Stimulated activated CD8-positive, alpha-beta memory T cell treated with anti-CD3 and anti-CD28 coated beads, Interleukin-7, amount 100 ng/mL, for 48 hours (primary cell): ENCODE results near the gene SLC15A1.

Source experiments
- DNase-seq, 2 donors: peaks; one replicate each; pipeline ENCODE4 v3.0.0-alpha.2; 2020; ENCODE audit warnings: low read depth in 1 of 2; ENCODE audit errors: extremely low read depth in 1 of 2

The SLC15A1 gene

DNA sequence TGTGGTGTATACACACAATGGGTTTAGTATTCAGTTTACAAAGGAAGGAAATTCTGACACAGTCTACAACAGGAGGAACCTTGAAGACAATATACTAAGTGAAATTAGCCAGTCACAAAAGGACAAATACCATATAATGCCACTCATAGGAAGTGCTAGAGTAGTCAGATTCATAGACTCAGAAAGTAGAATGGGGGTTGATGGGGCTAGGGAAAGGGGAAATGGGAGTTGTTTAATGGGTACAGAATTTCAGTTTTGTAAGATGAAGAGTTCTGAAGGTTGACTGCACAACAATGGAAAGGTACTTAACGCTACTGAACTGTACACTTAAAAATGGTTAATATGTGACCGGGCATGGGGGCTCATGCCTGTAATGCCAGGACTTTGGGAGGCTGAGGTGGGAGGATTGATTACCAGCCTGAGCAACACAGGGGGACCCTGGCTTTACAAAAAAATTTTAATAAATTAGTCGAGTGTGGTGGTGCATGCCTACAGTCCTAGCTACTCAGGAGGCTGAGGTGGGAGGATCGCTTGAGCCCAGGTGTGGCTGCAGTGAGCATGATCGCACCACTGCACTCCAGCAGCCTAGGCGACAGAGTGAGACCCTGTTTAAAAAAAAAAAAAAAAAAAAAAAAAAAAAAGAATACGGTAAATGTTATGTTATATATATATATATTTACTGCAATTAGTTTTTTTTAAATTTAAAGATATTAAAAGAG lies 45.0 kb downstream of the SLC15A1 start:
- DNase-seq = no peak

- DNase-seq = no peak
Measured at GRCh38 chr13:98706446-98707110, 45.9 kb downstream of the SLC15A1 start.

DNA sequence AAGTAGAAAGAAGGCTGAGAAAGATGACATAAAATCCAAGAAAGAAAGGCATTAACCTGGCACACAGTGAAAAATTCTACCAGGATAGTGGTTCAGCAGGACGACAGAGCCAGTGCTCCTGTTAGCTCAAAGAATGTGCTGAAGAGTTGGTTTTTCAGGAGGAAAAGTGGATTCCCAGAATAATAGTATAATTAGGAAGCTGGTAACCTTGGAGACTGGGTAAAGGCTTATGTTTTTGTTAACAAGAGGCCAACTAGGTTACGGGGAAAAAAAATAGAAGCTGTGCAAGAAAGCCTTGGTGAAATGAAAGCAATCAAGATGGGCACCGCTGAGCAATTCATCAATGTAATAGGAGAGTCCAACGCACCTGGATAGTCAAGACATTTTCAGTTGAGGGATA lies 54.7 kb downstream of the SLC15A1 start:
- DNase-seq = no peak

GRCh38 chr13:98693756-98694155 lies 58.7 kb downstream of the SLC15A1 start:
- no peak for DNase-seq

- no peak for DNase-seq
Measured at GRCh38 chr13:98691360-98691759, 61.1 kb downstream of the SLC15A1 start.

DNA sequence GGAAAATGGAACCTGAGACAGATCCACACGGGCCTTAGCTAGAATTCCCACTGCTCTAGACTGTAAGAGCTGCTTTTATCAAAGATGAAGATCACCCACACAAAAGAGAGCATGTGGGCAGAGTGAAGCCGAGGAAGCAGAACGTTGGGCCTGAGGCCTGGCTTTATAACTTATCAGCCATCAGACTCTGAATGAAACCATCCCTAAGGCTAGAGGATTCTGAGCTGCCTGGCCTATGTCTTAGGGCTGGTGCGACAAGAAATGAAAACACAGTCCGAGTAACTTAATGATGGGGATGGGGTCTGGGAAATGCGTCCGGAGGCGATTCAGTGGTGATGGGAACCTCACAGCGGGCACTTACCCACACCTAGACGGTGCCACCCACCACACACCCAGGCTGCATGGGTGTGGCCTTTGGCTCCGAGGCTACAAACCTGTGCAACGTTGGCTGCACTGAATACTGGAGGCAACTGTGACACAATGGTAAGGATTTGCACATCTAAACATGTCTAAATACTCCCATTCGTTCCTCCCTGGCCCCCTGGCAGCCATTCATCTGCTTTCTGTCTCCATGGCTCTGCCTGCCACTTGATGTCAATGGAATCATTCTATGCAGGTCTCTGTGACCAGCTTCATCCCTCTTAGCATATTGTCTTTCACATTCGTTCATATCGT lies 62.0 kb downstream of the SLC15A1 start:
- no peak for DNase-seq

DNA sequence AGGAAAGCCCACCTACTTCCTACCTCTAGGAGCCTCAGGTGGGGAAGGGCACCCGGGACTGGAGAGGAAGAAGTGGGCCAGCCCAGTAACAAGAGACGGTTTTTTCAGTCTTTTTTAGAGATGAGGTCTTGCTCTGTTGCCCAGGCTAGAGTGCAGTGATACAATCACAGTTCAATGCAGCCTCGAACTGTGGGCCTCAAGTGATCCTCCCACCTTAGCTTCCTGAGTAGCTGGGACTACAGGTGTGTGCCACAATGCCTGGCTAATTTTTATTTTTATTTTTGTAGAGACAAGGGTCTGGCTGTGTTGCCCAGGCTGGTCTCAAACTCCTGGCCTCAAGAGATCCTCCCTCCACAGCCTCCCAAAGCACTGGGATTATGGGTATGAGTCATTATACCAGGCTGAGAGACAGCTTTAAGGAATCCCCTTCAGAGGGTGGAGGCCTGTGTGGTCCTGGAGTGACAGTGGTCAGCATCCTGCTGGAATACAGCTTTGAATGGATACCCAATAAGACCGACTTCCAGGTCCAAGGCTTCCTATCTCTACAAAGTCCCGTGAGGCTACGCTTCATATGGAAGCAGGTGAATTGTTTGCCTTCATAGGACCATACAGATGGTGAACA lies 63.0 kb downstream of the SLC15A1 start:
- DNase-seq = no peak

GRCh38 chr13:98688373-98688772 lies 64.1 kb downstream of the SLC15A1 start:
- DNase-seq = no peak

DNA sequence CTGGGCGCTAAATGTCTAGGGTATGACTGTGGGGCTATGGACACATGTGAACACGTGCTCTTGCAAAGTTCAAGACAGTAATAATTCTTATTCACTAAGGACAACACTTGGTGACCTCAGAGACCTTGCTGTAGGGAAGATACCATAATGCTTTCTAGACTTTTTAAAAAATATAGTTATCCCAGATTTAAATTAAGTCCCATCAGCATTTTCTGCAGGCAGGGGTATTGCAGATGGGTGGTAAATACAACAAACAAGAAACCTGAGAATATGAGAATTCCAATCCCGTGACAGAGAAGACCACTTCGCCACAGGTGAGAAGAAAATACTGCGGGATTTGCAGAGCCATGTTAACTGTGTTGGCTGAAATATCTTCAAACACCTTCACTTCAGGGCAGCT lies 65.2 kb downstream of the SLC15A1 start:
- no peak for DNase-seq

GRCh38 chr13:98686270-98686669 lies 66.2 kb downstream of the SLC15A1 start:
- no peak for DNase-seq

DNA sequence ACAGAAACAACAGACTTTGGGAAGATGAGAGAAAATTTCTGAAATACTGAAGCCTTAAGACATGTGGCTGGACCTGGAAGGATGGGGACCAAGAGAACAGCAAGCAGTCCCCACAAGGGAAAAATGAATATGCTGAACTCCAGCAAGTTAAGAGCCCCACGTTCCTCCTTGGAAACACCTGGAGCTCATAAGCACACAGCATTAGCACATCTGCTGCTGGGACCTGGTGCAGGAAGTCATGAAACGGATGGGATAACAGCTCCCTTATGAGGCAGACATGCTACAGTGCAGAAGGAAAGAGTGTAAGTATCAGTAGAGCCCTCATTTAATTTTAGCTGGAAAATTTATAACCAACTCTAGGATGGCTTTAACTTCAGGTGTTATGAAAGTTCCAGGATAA lies 67.3 kb downstream of the SLC15A1 start:
- no peak for DNase-seq

GRCh38 chr13:98681049-98681448 lies 71.4 kb downstream of the SLC15A1 start:
- no peak for DNase-seq

- no peak for DNase-seq
Measured at GRCh38 chr13:98678741-98679140, 73.7 kb downstream of the SLC15A1 start.

- DNase-seq = no peak
Measured at GRCh38 chr13:98677398-98677797, 75.1 kb downstream of the SLC15A1 start.

- DNase-seq = no peak
Measured at GRCh38 chr13:98676239-98676638, 76.2 kb downstream of the SLC15A1 start.

DNA sequence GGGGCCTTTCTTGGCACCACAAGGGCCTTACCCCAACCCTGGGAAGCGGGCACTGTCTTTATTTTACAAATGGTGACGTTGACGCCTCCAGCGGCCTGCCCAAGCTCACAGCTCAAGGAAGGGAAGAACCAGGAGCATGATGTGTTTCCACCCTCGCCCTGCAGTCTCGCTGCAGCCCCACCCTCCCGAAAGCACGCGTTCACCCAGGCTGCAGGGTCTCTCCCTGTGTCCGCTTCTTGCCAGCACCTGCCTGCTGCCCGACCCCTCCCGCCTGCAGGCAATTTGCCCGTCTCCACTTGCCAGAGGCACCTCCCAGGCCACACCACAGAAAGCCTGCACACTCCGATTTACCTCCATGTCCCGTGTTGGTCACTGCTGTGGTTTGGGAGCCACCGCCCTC lies 76.6 kb downstream of the SLC15A1 start:
- DNase-seq = no peak

DNA sequence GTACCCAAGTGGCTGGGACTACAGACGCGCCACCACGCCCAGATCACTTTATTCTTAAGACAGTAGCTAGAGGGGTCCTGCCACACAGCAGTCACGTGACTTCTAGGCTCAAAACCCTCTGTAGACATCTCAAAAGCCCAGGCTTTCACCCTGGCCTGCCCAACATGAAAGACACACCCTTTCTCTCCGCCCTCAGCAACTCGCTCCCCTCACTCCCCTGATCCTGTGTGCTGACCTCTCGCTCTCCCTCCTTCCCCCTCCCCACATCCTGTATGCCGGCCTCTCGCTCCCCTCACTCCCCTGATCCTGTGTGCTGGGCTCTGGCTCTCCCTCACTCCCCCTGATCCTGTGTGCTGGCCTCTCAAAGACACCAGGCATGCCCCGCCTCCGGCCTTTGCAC lies 77.4 kb downstream of the SLC15A1 start:
- DNase-seq = no peak

DNA sequence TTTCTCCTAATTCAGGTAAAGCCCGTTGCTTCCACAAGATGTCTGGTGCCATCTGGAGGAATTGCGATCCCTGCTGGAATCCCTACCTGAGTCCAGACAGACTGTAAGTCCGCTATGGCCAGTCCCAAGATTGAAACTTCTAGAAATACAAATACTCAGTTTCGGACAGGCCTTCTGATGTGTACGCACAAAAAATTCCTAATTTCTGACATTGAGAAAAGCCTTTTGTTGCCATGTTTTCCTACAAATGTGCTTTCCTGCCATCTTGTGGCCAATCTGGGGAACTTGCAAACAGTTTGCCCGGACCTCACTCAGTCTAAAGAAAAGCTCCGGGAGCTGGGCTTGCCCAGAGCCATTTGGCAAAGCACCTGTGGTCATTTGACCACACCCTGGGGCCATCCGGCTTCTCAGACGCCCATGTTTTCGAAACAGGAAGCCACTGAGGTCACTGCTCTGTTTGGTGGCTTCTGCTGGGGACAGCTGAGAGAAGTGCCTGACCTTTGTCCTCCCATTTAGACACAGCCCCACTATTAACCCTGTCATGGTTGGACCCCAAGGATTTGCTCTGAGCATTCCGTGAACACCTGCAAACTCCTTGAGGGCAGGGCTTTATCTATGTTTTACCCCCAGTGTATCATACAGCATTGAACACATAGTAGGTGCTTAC lies 79.4 kb downstream of the SLC15A1 start:
- peak; percentile 7 to 20 for DNase-seq

DNA sequence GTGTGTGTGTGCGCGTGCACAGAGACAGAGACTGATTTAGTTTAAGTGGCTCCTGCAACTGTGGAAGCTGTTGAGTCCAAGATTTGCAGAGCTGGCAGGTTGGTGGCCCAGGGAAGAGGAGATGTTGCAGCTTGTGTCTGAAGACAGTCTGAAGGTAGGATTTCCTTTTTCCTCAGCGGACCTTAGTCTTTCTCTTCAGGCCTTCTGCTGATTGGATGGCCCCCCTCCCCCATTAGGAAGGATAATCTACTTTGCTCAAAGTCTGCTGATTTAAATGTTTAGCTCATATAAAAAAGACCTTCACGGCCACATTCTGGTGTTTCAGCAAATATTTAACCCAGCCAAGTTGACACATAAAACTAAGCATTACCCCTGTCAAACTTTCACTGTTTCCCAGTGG lies 84.3 kb downstream of the SLC15A1 start:
- no peak for DNase-seq

- DNase-seq = no peak
Measured at GRCh38 chr13:98665638-98665995, 86.9 kb downstream of the SLC15A1 start.

GRCh38 chr13:98664924-98665637 lies 87.4 kb downstream of the SLC15A1 start:
- no peak for DNase-seq
